Measurements from ENCODE around the gene DLGAP1.

GRCh38 chr18:3453540-3454364, 1001.4 kb downstream of the DLGAP1 start:
- TF ChIP-seq FOXM1 (IDR thresholded peaks at IDR 0.05; ENCODE audit: borderline replicate concordance, low read depth) (no peak), MAX (IDR thresholded peaks at IDR 0.05) (0 out of 2 replicates have a peak, but pooled peaks have one; percentile 16), TEAD4 (IDR thresholded peaks at IDR 0.05) (no peak), REST (IDR thresholded peaks at IDR 0.05; ENCODE audit: low read depth) (no peak)
- TF ChIP-seq, protein P1, sequence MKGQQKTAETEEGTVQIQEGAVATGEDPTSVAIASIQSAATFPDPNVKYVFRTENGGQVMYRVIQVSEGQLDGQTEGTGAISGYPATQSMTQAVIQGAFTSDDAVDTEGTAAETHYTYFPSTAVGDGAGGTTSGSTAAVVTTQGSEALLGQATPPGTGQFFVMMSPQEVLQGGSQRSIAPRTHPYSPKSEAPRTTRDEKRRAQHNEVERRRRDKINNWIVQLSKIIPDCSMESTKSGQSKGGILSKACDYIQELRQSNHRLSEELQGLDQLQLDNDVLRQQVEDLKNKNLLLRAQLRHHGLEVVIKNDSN (IDR thresholded peaks at IDR 0.05), result no peak

Measured in Ishikawa (cell line).